HG03135 (cell line): ENCODE data around the gene TARBP1.
A peak's percentile ranks its signal among the peaks of the same experiment; 100 is the strongest.

ENCODE experiments used
- ATAC-seq: cut with Tn5 transposase; IDR thresholded peaks from one replicate; pipeline ENCODE4 v1.9.1; 2021; ENCODE audit warnings: mild to moderate bottlenecking, moderate library complexity; ENCODE audit not compliant: unreplicated experiment

The TARBP1 gene

GRCh38 chr1:234484991-234485739 lies 6.2 kb upstream of the TARBP1 start:
- no peak for ATAC-seq

- no peak for ATAC-seq
Measured at GRCh38 chr1:234484218-234484617, 5.2 kb upstream of the TARBP1 start.

- no peak for ATAC-seq
Measured at GRCh38 chr1:234481771-234482170, 2.8 kb upstream of the TARBP1 start.

- ATAC-seq = no peak
Measured at GRCh38 chr1:234479866-234480265, 887 bp upstream of the TARBP1 start.

- no peak for ATAC-seq
Measured at GRCh38 chr1:234479310-234479559, 256 bp upstream of the TARBP1 start.

- peak; percentile 56 for ATAC-seq
Measured at GRCh38 chr1:234478152-234478480, 863 bp downstream of the TARBP1 start.

GRCh38 chr1:234477386-234478151 lies 1.4 kb downstream of the TARBP1 start:
- no peak for ATAC-seq

GRCh38 chr1:234476172-234476571 lies 2.8 kb downstream of the TARBP1 start:
- ATAC-seq = no peak

GRCh38 chr1:234475167-234475793 lies 3.7 kb downstream of the TARBP1 start:
- ATAC-seq = no peak

GRCh38 chr1:234474375-234474774 lies 4.6 kb downstream of the TARBP1 start:
- no peak for ATAC-seq

GRCh38 chr1:234473118-234473517 lies 5.9 kb downstream of the TARBP1 start:
- ATAC-seq = no peak

GRCh38 chr1:234469376-234469775 lies 9.6 kb downstream of the TARBP1 start:
- ATAC-seq = no peak

GRCh38 chr1:234468580-234468979 lies 10.4 kb downstream of the TARBP1 start:
- no peak for ATAC-seq

GRCh38 chr1:234467821-234468220 lies 11.2 kb downstream of the TARBP1 start:
- no peak for ATAC-seq

- ATAC-seq = no peak
Measured at GRCh38 chr1:234466945-234467344, 12.0 kb downstream of the TARBP1 start.

GRCh38 chr1:234463749-234464148 lies 15.2 kb downstream of the TARBP1 start:
- ATAC-seq = no peak

- no peak for ATAC-seq
Measured at GRCh38 chr1:234460652-234461051, 18.3 kb downstream of the TARBP1 start.

- ATAC-seq = no peak
Measured at GRCh38 chr1:234458352-234459017, 20.5 kb downstream of the TARBP1 start.

GRCh38 chr1:234454926-234455325 lies 24.1 kb downstream of the TARBP1 start:
- ATAC-seq = no peak

- ATAC-seq = no peak
Measured at GRCh38 chr1:234452406-234452965, 26.5 kb downstream of the TARBP1 start.

GRCh38 chr1:234440348-234440747 lies 38.6 kb downstream of the TARBP1 start:
- ATAC-seq = no peak
